GM20000 (cell line): Measurements from ENCODE around the gene CNTLN.

Source experiments
- DNase-seq: peaks from one replicate; pipeline ENCODE4 v3.0.0; 2012; ENCODE audit warnings: low spot score
- TF ChIP-seq, protein P1 (sequence below): IDR thresholded peaks from 2 replicates; pipeline ENCODE4 v1.5.1; 2012; ENCODE audit warnings: mild to moderate bottlenecking, control low read depth; ENCODE audit errors: extremely low read depth, missing control alignments

CNTLN gene

DNA sequence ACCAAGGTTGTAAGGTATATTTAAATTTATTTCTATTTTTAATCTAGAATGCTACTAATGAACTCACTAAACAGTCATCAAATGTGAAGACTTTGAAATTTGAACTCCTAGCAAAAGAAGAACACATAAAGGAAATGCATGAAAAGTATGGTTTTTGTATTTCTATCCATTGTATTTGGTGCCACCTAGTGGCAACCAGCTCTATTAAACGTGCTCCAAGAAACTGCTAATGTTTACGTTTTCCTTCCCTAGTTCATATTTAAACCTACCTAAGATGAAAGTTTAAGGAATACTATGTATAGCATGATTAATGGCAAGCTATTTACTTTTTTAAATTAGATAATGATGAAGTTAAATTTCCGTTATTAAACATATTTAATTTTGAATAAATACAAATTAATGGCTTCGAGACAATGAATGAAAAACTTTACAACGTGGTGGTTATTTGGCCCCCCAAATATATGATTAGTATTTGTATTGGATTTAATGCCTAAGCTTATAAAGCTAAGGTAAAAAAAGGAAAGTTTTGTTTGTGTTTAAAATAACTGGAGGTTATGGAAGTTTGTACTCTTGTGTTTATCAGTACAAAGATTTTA is 328.1 kb downstream of the CNTLN start:
- DNase-seq, result peak; percentile 13

DNA sequence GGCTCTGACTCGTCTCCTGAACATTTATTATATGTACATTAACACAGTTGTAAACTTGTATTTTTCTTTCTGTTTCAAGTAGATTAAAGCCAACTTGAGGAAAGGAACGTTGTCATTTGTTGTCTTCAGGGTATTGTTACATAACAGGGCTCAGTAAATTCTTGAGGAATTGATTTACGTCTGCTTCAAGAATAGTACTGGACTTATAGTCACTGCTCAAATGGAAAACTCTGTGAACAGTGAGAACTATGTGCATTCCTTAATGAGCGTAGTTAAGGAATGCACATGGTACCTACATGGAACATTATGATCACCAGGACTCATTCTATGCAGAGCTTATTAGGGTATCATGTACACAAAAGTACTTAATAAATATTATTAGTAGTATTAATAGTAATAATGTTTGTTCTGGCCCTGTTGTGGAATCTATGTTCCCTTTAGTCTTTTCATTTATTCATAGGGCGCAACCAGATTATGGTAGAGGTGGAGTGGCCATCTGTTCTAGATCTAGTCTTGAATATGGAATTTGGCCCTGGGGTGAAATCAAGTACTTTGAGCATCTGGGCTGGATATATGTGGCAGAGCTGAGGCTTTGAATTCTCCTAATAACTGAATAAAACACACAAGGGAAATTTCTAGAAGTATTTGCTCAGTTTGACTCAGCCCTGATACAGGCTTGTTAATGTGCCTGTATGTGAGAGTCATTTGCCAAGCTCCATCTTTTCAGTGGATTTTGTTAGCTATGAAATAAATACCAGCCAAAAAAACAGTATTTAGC is 335.4 kb downstream of the CNTLN start:
- no peak for DNase-seq
- TF ChIP-seq, protein P1, sequence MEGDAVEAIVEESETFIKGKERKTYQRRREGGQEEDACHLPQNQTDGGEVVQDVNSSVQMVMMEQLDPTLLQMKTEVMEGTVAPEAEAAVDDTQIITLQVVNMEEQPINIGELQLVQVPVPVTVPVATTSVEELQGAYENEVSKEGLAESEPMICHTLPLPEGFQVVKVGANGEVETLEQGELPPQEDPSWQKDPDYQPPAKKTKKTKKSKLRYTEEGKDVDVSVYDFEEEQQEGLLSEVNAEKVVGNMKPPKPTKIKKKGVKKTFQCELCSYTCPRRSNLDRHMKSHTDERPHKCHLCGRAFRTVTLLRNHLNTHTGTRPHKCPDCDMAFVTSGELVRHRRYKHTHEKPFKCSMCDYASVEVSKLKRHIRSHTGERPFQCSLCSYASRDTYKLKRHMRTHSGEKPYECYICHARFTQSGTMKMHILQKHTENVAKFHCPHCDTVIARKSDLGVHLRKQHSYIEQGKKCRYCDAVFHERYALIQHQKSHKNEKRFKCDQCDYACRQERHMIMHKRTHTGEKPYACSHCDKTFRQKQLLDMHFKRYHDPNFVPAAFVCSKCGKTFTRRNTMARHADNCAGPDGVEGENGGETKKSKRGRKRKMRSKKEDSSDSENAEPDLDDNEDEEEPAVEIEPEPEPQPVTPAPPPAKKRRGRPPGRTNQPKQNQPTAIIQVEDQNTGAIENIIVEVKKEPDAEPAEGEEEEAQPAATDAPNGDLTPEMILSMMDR, result no peak

More for the DNA sequence above, 328.1 kb downstream of the CNTLN start:
- TF ChIP-seq, protein P1, result peak; percentile 57

DNA sequence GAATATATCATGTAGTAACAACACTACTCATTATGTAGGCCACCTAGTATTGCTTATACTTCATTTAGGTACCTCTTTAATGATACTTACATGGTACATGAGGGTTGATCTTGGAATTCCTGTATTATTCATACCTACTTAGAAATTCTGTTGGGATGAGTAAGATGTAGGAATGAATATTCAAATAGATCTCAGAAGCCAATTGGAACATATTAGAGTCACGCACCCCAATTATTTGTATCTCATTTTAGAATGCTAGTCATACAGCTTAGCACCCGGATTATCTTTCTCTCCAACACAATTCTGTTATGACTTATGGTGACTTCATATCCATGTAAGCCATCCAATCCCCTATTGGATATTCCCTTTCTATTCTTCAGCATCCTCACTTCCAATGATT is 337.3 kb downstream of the CNTLN start:
- TF ChIP-seq, protein P1, result no peak
- no peak for DNase-seq

DNA sequence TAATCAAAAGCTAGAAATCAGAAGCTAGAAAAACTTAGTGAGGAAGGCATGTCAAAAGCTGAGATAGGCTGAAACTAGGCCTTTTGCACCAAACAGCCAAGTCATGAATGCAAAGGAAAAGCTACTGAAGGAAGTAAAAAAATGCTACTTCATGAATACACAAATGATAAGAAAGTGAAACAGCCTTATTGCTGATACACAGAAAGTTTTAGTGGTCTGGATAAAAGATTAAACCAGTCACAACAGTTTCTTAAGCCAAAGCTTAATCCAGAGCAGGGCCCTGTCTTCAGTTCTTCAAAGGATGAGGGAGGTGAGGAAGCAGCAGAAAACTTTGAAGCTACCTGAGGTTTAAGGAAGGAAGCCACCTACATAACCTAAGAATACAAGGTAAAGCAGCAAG is 341.6 kb downstream of the CNTLN start:
- TF ChIP-seq, protein P1, result no peak
- DNase-seq, result no peak

DNA sequence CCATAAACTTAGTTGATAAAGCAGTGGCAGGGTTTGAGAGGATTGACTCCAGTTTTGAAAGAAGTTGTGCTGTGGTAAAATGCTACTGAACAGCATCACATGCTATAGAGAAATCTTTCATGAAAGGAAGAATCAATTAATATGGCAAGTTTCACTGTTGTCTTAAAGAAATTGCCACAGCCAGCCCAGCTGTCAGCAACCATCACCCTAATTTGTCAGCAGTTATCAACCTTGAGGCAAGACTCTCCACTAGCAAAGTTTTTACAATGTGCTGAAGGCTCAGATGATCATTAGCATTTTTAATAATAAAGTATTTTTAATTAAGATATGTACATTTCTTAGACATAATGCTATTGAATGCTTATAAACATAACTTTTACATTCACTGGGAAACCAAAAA is 343.0 kb downstream of the CNTLN start:
- TF ChIP-seq, protein P1, result no peak

DNA sequence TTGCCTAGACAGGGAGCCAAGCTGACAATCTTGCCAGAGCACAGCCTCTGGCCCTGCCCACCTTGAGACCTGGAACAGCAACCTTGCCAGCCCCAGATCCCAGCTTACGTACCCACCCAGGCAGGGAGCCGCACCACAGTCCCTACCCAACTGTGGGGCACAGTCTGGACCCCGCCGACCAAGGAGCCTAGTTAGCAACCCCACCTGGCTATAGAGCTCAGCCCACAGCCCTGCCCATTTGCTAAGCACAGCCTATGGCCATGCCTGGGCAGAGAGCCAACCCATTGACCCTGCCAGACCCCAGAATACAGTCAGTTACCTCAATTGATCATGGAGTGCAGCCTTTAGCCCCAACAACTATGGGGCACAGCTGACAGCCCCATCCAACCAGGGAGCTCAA is 346.1 kb downstream of the CNTLN start:
- TF ChIP-seq, protein P1, result no peak
- DNase-seq, result no peak

More for the DNA sequence above, 343.0 kb downstream of the CNTLN start:
- no peak for DNase-seq

DNA sequence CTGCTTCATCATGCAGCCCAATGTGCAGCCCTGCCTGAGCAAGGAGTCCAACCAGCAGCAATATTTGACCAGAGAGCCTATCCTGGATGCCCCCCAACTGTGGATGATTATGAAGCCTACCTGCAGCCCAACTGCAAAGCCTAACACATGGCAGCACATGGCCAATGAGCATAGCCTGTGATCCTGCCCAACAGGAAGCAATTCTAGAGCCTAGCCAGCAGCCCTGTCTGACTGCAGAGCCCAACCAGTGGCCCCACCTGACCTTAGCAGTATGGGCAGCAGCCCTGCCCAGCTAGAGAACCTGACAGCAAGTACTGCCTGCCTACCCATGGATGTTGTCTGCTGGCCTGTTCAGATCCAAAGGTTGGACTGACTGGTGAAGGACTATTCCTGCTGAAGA is 346.7 kb downstream of the CNTLN start:
- DNase-seq, result no peak
- TF ChIP-seq, protein P1, result no peak
